ENCODE data around the gene CACNA1E.

GRCh38 chr1:181662606-181663005, 179.3 kb downstream of the CACNA1E start:
- TF ChIP-seq CTCF (IDR thresholded peaks at IDR 0.05) (no peak), EP300 (IDR thresholded peaks at IDR 0.05) (no peak), POLR2AphosphoS5 (IDR thresholded peaks at IDR 0.05) (no peak), POLR2A (IDR thresholded peaks at IDR 0.05) (no peak)
